ENCODE measurements around the gene ETS1.

DNA sequence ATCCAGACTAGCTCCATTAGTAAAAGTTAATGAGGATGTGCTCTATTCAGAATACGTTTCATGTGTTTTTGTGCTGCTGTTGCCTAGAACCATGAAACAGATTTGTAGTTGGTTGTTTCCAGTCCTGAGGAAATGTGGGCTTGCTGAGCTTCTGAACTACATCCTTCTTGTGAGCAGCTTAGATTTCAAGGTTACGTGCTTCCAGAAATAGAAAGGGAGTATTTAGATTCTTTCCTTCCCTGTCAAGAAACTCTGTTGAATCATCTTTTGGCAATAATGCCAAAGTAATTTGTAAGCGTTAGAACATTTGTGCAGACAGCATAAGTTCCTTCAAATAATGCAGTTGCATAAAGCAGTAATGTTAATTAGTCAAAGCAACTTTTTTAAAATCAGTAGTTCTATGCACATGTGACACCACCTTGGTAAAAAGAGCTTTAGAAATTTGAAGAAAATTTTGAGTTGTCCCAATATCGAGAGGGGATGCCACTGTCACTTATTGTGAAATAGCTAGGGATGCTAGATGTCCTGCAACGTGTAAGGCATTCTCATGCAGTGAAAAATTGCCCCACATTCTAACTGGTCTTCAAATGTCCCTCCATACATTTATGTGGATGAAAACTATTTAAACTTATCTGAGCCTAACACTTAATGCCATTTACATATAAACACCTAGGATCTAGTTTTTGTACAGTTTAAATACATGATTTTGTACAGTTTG is 169.6 kb downstream of the ETS1 start:
- TF ChIP-seq, protein P1, sequence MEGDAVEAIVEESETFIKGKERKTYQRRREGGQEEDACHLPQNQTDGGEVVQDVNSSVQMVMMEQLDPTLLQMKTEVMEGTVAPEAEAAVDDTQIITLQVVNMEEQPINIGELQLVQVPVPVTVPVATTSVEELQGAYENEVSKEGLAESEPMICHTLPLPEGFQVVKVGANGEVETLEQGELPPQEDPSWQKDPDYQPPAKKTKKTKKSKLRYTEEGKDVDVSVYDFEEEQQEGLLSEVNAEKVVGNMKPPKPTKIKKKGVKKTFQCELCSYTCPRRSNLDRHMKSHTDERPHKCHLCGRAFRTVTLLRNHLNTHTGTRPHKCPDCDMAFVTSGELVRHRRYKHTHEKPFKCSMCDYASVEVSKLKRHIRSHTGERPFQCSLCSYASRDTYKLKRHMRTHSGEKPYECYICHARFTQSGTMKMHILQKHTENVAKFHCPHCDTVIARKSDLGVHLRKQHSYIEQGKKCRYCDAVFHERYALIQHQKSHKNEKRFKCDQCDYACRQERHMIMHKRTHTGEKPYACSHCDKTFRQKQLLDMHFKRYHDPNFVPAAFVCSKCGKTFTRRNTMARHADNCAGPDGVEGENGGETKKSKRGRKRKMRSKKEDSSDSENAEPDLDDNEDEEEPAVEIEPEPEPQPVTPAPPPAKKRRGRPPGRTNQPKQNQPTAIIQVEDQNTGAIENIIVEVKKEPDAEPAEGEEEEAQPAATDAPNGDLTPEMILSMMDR (IDR thresholded peaks at IDR 0.05; ENCODE audit: poor library complexity), result no peak
- TF ChIP-seq EZH2 (IDR thresholded peaks at IDR 0.05; ENCODE audit: borderline replicate concordance) (no peak), EZH2phosphoT487 (IDR thresholded peaks at IDR 0.05; ENCODE audit: low read depth, severe bottlenecking, unreplicated experiment) (no peak)
